ENCODE data around the gene CDH5. TPM values are rescaled to one million over a fixed set of nuclear protein-coding genes. Genes with fewer than 3 reads are reported as not detected.

Gene CDH5
- total and polyA plus RNA-seq, 8 donors: 3.4 to 10.2 (median 5.4) TPM

- FAIRE-seq: no peak
- TF ChIP-seq CTCF (IDR thresholded peaks at IDR 0.05): no peak
- 36% methylated on average over 11 of the region's 11 CpGs for WGBS, 2 donors
Observed at GRCh38 chr16:66354034-66354909, 12.2 kb upstream of the CDH5 start.

GRCh38 chr16:66355526-66355925, 11.0 kb upstream of the CDH5 start:
- WGBS, 2 donors: 73 to 75% methylated on average over 8 of the region's 8 CpGs
- peaks cover 0 to 13% (median 0%) of the 10 kb centered on the region in 4 donors for H3K27me3 ChIP-seq

More at GRCh38 chr16:66354034-66354909, 12.2 kb upstream of the CDH5 start:
- ATAC-seq (no peak), DNase-seq (no peak)
- Histone ChIP-seq H3K4me1 (no peaks in the 10 kb centered on the region), H3K4me3 (no peak overlapping the region), H3K27me3 (peaks cover 0 to 13% (median 0%) of the 10 kb centered on the region in 4 donors), H3K27ac (no peak overlapping the region), H3K36me3 (no peaks in the 10 kb centered on the region), H3K9me3 (no peaks in the 10 kb centered on the region)
- intact Hi-C loops (cut with DNase I): no loop called here

GRCh38 chr16:66357523-66357928, 9.0 kb upstream of the CDH5 start:
- Histone ChIP-seq H3K27ac (no peak overlapping the region), H3K4me3 (no peak overlapping the region), H3K36me3 (no peaks in the 10 kb centered on the region), H3K27me3 (peaks cover 0 to 6% (median 0%) of the 10 kb centered on the region in 4 donors), H3K9me3 (no peaks in the 10 kb centered on the region), H3K4me1 (no peaks in the 10 kb centered on the region)
- 1% methylated on average over 5 of the region's 5 CpGs for WGBS, 2 donors
- intact Hi-C loops (cut with DNase I): no loop called here
- ATAC-seq (peak; percentile 73 to 83 (median 80)), FAIRE-seq (peak; percentile 79), DNase-seq (peak in 2 of 6 donors; percentile 25 to 45)
- TF ChIP-seq CTCF (IDR thresholded peaks at IDR 0.05): peak; percentile 43 to 72 (median 64)

More at GRCh38 chr16:66355526-66355925, 11.0 kb upstream of the CDH5 start:
- Histone ChIP-seq H3K9me3 (no peaks in the 10 kb centered on the region), H3K4me3 (no peak overlapping the region), H3K27ac (no peak overlapping the region), H3K36me3 (no peaks in the 10 kb centered on the region), H3K4me1 (no peaks in the 10 kb centered on the region)
- DNase-seq (no peak), FAIRE-seq (no peak), ATAC-seq (no peak)
- intact Hi-C loops (cut with DNase I): no loop called here
- no peak for TF ChIP-seq CTCF (IDR thresholded peaks at IDR 0.05)

GRCh38 chr16:66358231-66358630, 8.3 kb upstream of the CDH5 start:
- intact Hi-C loops (cut with DNase I): no loop called here
- H3K9me3 ChIP-seq: no peaks in the 10 kb centered on the region
- WGBS, 2 donors: 42 to 71% methylated on average over 1 of the region's 1 CpG
- H3K4me1 ChIP-seq: no peaks in the 10 kb centered on the region
- no peak for FAIRE-seq
- ATAC-seq: no peak
- DNase-seq: no peak
- no peak overlapping the region for H3K27ac ChIP-seq
- peaks cover 0 to 3% (median 0%) of the 10 kb centered on the region in 4 donors for H3K27me3 ChIP-seq
- no peaks in the 10 kb centered on the region for H3K36me3 ChIP-seq
- H3K4me3 ChIP-seq: no peak overlapping the region
- TF ChIP-seq CTCF (IDR thresholded peaks at IDR 0.05): no peak

- peaks cover 0 to 3% (median 0%) of the 10 kb centered on the region in 4 donors for H3K27me3 ChIP-seq
- intact Hi-C loops (cut with DNase I): no loop called here
- no peaks in the 10 kb centered on the region for H3K36me3 ChIP-seq
- no peak overlapping the region for H3K27ac ChIP-seq
- 64 to 82% methylated on average over 10 of the region's 10 CpGs for WGBS, 2 donors
- H3K9me3 ChIP-seq: no peaks in the 10 kb centered on the region
- DNase-seq: no peak
- no peak for FAIRE-seq
- H3K4me1 ChIP-seq: no peaks in the 10 kb centered on the region
- H3K4me3 ChIP-seq: no peak overlapping the region
- no peak for ATAC-seq
- TF ChIP-seq CTCF (IDR thresholded peaks at IDR 0.05): no peak
Observed at GRCh38 chr16:66359012-66359411, 7.5 kb upstream of the CDH5 start.
